Measurements from ENCODE around the gene THSD1. TPM values are rescaled to one million over a fixed set of nuclear protein-coding genes. Genes with fewer than 3 reads are reported as not detected.

Gene THSD1
- polyA plus RNA-seq, 1 of the 3 experiments (the other 2 are of a cell fraction), result 8.9 TPM

DNA sequence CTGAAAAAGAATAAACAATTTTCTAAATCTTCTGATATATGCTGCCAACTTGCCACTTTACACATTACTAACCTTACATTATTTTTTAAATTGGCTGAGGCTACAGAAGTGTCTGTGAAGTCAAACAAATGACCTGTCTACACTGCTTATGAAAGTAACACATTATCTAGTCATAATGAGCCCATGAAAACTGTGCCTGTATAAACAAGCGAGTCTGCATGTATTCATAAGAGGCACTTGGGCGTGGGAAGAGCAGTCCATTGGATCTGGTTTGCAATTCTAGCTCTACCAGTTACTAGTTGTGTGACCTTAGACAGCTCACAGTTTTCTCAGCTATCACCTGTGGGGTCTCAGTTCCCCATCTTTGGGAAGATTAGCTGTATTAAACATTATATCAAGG is 41.4 kb upstream of the THSD1 start:
- Histone ChIP-seq H3K9me2 (no peaks in the 10 kb centered on the region), H3K9me3 (no peaks in the 10 kb centered on the region), H3F3A (replicated peaks; ENCODE audit: insufficient read depth) (peaks cover 4% of the 10 kb centered on the region), H4K20me1 (ENCODE audit: insufficient read depth) (no peaks in the 10 kb centered on the region), H3K9ac (no peak overlapping the region), H3K79me2 (ENCODE audit: insufficient read depth) (peaks cover 74% of the 10 kb centered on the region), H3K4me2 (no peak overlapping the region), H3K36me3 (replicated peaks in 1 of 2; ENCODE audit: control insufficient read depth in 1 of 2, insufficient read depth in 2 of 2, low read length in 1 of 2) (peaks cover 13 to 15% of the 10 kb centered on the region in 2 experiments), H3K4me3 (ENCODE audit: low read depth in 2 of 2, low read length in 1 of 2) (no peak overlapping the region), H2AFZ (ENCODE audit: low read depth) (no peak overlapping the region), H3K4me1 (ENCODE audit: control insufficient read depth in 1 of 2, insufficient read depth in 2 of 2, low read depth in 1 of 2, low read length in 1 of 2) (peaks cover 0 to 14% of the 10 kb centered on the region in 2 experiments; a peak in 2 of 4 replicates), H3K27me3 (ENCODE audit: insufficient read depth) (no peaks in the 10 kb centered on the region), H3K27ac (ENCODE audit: low read depth in 2 of 2, low read length in 1 of 2) (no peak overlapping the region)
- ChIA-PET CTCF (interaction anchor here (6.9 kb wide), 1 partner anchor 105 kb away, joined by 159 read pairs; no protein-coding TSS in a partner anchor), POLR2A (interaction anchor here (0.6 kb wide), 1 partner anchor 9 kb away, joined by 3 read pairs; no protein-coding TSS in a partner anchor)
- no peak for TF ChIP-seq GATA2 (CRISPR knock-in tag; IDR thresholded peaks at IDR 0.05)
- no peak for TF ChIP-seq NRF1 (IDR thresholded peaks at IDR 0.05; ENCODE audit: low read depth, low read length)
- TF ChIP-seq, protein P1, sequence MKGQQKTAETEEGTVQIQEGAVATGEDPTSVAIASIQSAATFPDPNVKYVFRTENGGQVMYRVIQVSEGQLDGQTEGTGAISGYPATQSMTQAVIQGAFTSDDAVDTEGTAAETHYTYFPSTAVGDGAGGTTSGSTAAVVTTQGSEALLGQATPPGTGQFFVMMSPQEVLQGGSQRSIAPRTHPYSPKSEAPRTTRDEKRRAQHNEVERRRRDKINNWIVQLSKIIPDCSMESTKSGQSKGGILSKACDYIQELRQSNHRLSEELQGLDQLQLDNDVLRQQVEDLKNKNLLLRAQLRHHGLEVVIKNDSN (IDR thresholded peaks at IDR 0.05; ENCODE audit: borderline replicate concordance, low read depth), result no peak
- no peak for TF ChIP-seq FOXM1 (IDR thresholded peaks at IDR 0.05; ENCODE audit: low read depth)
- TF ChIP-seq ELF1 (IDR thresholded peaks at IDR 0.05), result no peak
- TF ChIP-seq, protein P2, sequence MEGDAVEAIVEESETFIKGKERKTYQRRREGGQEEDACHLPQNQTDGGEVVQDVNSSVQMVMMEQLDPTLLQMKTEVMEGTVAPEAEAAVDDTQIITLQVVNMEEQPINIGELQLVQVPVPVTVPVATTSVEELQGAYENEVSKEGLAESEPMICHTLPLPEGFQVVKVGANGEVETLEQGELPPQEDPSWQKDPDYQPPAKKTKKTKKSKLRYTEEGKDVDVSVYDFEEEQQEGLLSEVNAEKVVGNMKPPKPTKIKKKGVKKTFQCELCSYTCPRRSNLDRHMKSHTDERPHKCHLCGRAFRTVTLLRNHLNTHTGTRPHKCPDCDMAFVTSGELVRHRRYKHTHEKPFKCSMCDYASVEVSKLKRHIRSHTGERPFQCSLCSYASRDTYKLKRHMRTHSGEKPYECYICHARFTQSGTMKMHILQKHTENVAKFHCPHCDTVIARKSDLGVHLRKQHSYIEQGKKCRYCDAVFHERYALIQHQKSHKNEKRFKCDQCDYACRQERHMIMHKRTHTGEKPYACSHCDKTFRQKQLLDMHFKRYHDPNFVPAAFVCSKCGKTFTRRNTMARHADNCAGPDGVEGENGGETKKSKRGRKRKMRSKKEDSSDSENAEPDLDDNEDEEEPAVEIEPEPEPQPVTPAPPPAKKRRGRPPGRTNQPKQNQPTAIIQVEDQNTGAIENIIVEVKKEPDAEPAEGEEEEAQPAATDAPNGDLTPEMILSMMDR (IDR thresholded peaks at IDR 0.05), result no peak
- TF ChIP-seq RAD21 (IDR thresholded peaks at IDR 0.05; ENCODE audit: low read length), result no peak
- no peak for TF ChIP-seq SIN3A (IDR thresholded peaks at IDR 0.05; ENCODE audit: borderline replicate concordance, low read depth, low read length)
- TF ChIP-seq TCF12 (IDR thresholded peaks at IDR 0.05), result no peak
- TF ChIP-seq RCOR1 (IDR thresholded peaks at IDR 0.05; ENCODE audit: low read length), result no peak
- TF ChIP-seq, protein P3, sequence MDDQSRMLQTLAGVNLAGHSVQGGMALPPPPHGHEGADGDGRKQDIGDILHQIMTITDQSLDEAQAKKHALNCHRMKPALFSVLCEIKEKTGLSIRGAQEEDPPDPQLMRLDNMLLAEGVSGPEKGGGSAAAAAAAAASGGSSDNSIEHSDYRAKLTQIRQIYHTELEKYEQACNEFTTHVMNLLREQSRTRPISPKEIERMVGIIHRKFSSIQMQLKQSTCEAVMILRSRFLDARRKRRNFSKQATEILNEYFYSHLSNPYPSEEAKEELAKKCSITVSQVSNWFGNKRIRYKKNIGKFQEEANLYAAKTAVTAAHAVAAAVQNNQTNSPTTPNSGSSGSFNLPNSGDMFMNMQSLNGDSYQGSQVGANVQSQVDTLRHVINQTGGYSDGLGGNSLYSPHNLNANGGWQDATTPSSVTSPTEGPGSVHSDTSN (IDR thresholded peaks at IDR 0.05), result no peak
- no peak for TF ChIP-seq TEAD4 (IDR thresholded peaks at IDR 0.05; ENCODE audit: borderline replicate concordance, insufficient read depth)
- no peak for TF ChIP-seq YY1 (IDR thresholded peaks at IDR 0.05; ENCODE audit: low read depth)
- no peak for TF ChIP-seq MEF2A (IDR thresholded peaks at IDR 0.05; ENCODE audit: borderline replicate concordance, low read depth)
- 96% methylated on average over 2 of the region's 2 CpGs for WGBS (ENCODE audit: low lambda C conversion rate)
- no peak for DNase-seq

DNA sequence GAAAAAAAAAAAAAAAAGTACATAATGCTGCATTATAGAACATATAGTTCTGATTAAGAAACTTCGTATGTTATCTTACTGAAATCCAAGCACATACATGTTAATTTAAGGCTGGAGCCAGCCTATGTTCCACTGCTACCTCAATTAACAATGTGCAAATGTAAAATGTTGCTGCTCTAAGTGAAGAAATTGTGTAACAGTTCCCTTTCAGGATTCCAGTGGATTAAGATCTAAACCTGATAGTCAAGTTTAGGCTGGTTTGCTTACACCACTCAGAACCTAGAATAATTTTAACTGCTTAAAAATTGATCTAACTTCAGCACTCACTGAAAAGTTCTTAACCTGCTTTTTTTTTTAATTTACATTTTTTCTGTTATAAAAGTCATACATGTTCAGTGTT is 40.3 kb upstream of the THSD1 start:
- Histone ChIP-seq H2AFZ (ENCODE audit: low read depth) (no peak overlapping the region), H3K27me3 (ENCODE audit: insufficient read depth) (no peaks in the 10 kb centered on the region), H3K9me2 (no peaks in the 10 kb centered on the region), H3K79me2 (ENCODE audit: insufficient read depth) (peaks cover 84% of the 10 kb centered on the region), H3K4me2 (no peak overlapping the region), H3K4me3 (ENCODE audit: low read depth in 2 of 2, low read length in 1 of 2) (no peak overlapping the region), H3K27ac (ENCODE audit: low read depth in 2 of 2, low read length in 1 of 2) (no peak overlapping the region), H4K20me1 (ENCODE audit: insufficient read depth) (no peaks in the 10 kb centered on the region), H3K9me3 (no peaks in the 10 kb centered on the region), H3K36me3 (replicated peaks in 1 of 2; ENCODE audit: control insufficient read depth in 1 of 2, insufficient read depth in 2 of 2, low read length in 1 of 2) (peaks cover 20 to 23% of the 10 kb centered on the region in 2 experiments), H3F3A (replicated peaks; ENCODE audit: insufficient read depth) (peaks cover 4% of the 10 kb centered on the region), H3K4me1 (ENCODE audit: control insufficient read depth in 1 of 2, insufficient read depth in 2 of 2, low read depth in 1 of 2, low read length in 1 of 2) (peaks cover 0 to 14% of the 10 kb centered on the region in 2 experiments; a peak in 2 of 4 replicates), H3K9ac (no peak overlapping the region)
- 89% methylated on average over 1 of the region's 1 CpG for WGBS (ENCODE audit: low lambda C conversion rate)
- CTCF ChIA-PET, result no interaction called here
- POLR2A ChIA-PET, result no interaction called here
- DNase-seq, result no peak
- TF ChIP-seq NFIC (IDR thresholded peaks at IDR 0.05; ENCODE audit: borderline replicate concordance), result no peak
- no peak for TF ChIP-seq POLR2AphosphoS5 (IDR thresholded peaks at IDR 0.05; ENCODE audit: low read depth, low read length)
- no peak for TF ChIP-seq NRF1 (IDR thresholded peaks at IDR 0.05; ENCODE audit: low read depth, low read length)
- no peak for TF ChIP-seq TEAD4 (IDR thresholded peaks at IDR 0.05; ENCODE audit: borderline replicate concordance, insufficient read depth)
- no peak for TF ChIP-seq TCF12 (IDR thresholded peaks at IDR 0.05)
- TF ChIP-seq, protein P4, sequence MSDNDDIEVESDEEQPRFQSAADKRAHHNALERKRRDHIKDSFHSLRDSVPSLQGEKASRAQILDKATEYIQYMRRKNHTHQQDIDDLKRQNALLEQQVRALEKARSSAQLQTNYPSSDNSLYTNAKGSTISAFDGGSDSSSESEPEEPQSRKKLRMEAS (IDR thresholded peaks at IDR 0.05; ENCODE audit: low read depth), result no peak
- TF ChIP-seq GABPA (IDR thresholded peaks at IDR 0.05; ENCODE audit: low read depth), result no peak
- TF ChIP-seq MXI1 (IDR thresholded peaks at IDR 0.05; ENCODE audit: low read depth, low read length), result no peak
- TF ChIP-seq, protein P5, sequence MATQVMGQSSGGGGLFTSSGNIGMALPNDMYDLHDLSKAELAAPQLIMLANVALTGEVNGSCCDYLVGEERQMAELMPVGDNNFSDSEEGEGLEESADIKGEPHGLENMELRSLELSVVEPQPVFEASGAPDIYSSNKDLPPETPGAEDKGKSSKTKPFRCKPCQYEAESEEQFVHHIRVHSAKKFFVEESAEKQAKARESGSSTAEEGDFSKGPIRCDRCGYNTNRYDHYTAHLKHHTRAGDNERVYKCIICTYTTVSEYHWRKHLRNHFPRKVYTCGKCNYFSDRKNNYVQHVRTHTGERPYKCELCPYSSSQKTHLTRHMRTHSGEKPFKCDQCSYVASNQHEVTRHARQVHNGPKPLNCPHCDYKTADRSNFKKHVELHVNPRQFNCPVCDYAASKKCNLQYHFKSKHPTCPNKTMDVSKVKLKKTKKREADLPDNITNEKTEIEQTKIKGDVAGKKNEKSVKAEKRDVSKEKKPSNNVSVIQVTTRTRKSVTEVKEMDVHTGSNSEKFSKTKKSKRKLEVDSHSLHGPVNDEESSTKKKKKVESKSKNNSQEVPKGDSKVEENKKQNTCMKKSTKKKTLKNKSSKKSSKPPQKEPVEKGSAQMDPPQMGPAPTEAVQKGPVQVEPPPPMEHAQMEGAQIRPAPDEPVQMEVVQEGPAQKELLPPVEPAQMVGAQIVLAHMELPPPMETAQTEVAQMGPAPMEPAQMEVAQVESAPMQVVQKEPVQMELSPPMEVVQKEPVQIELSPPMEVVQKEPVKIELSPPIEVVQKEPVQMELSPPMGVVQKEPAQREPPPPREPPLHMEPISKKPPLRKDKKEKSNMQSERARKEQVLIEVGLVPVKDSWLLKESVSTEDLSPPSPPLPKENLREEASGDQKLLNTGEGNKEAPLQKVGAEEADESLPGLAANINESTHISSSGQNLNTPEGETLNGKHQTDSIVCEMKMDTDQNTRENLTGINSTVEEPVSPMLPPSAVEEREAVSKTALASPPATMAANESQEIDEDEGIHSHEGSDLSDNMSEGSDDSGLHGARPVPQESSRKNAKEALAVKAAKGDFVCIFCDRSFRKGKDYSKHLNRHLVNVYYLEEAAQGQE (IDR thresholded peaks at IDR 0.05; ENCODE audit: low read depth, low read length), result no peak
- TF ChIP-seq, protein P1 (IDR thresholded peaks at IDR 0.05; ENCODE audit: borderline replicate concordance, low read depth), result no peak
- no peak for TF ChIP-seq RFX5 (IDR thresholded peaks at IDR 0.05; ENCODE audit: low read length)

Data from SK-N-SH (cell line).